ENCODE data around the gene OPCML.

OPCML gene

GRCh38 chr11:132935383-132935782, 596.9 kb downstream of the OPCML start:
- Histone ChIP-seq H2AFZ (ENCODE audit: low read depth) (no peak overlapping the region), H4K20me1 (ENCODE audit: insufficient read depth) (no peaks in the 10 kb centered on the region), H3K27me3 (ENCODE audit: insufficient read depth, low read depth) (no peaks in the 10 kb centered on the region), H3K36me3 (ENCODE audit: insufficient read depth) (no peaks in the 10 kb centered on the region), H3K4me1 (ENCODE audit: low read depth, poor library complexity, severe bottlenecking) (no peaks in the 10 kb centered on the region), H3K79me2 (ENCODE audit: insufficient read depth, low read depth) (no peaks in the 10 kb centered on the region), H3K27ac (no peak overlapping the region), H3K4me3 (IDR thresholded peaks at IDR 0.05; ENCODE audit: insufficient read depth, low read depth, low read length) (no peak overlapping the region), H3K9ac (no peak overlapping the region), H3K4me2 (no peak overlapping the region)
- TF ChIP-seq, protein P1, sequence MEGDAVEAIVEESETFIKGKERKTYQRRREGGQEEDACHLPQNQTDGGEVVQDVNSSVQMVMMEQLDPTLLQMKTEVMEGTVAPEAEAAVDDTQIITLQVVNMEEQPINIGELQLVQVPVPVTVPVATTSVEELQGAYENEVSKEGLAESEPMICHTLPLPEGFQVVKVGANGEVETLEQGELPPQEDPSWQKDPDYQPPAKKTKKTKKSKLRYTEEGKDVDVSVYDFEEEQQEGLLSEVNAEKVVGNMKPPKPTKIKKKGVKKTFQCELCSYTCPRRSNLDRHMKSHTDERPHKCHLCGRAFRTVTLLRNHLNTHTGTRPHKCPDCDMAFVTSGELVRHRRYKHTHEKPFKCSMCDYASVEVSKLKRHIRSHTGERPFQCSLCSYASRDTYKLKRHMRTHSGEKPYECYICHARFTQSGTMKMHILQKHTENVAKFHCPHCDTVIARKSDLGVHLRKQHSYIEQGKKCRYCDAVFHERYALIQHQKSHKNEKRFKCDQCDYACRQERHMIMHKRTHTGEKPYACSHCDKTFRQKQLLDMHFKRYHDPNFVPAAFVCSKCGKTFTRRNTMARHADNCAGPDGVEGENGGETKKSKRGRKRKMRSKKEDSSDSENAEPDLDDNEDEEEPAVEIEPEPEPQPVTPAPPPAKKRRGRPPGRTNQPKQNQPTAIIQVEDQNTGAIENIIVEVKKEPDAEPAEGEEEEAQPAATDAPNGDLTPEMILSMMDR (conservative IDR thresholded peaks at IDR 0.05; ENCODE audit: low read depth, low read length) = no peak

GRCh38 chr11:132933703-132934102, 598.6 kb downstream of the OPCML start:
- Histone ChIP-seq H4K20me1 (ENCODE audit: insufficient read depth) (no peaks in the 10 kb centered on the region), H3K4me2 (no peak overlapping the region), H3K36me3 (ENCODE audit: insufficient read depth) (no peaks in the 10 kb centered on the region), H2AFZ (ENCODE audit: low read depth) (no peak overlapping the region), H3K27me3 (ENCODE audit: insufficient read depth, low read depth) (no peaks in the 10 kb centered on the region), H3K27ac (no peak overlapping the region), H3K9ac (no peak overlapping the region), H3K79me2 (ENCODE audit: insufficient read depth, low read depth) (no peaks in the 10 kb centered on the region), H3K4me3 (IDR thresholded peaks at IDR 0.05; ENCODE audit: insufficient read depth, low read depth, low read length) (no peak overlapping the region), H3K4me1 (ENCODE audit: low read depth, poor library complexity, severe bottlenecking) (no peaks in the 10 kb centered on the region)
- TF ChIP-seq, protein P1 (conservative IDR thresholded peaks at IDR 0.05; ENCODE audit: low read depth, low read length) = no peak

- Histone ChIP-seq H2AFZ (ENCODE audit: low read depth) (no peak overlapping the region), H3K4me2 (no peak overlapping the region), H3K4me3 (IDR thresholded peaks at IDR 0.05; ENCODE audit: insufficient read depth, low read depth, low read length) (no peak overlapping the region), H3K4me1 (ENCODE audit: low read depth, poor library complexity, severe bottlenecking) (no peaks in the 10 kb centered on the region), H3K36me3 (ENCODE audit: insufficient read depth) (no peaks in the 10 kb centered on the region), H3K9ac (no peak overlapping the region), H3K27ac (no peak overlapping the region), H3K27me3 (ENCODE audit: insufficient read depth, low read depth) (no peaks in the 10 kb centered on the region), H4K20me1 (ENCODE audit: insufficient read depth) (no peaks in the 10 kb centered on the region), H3K79me2 (ENCODE audit: insufficient read depth, low read depth) (no peaks in the 10 kb centered on the region)
- TF ChIP-seq, protein P1 (conservative IDR thresholded peaks at IDR 0.05; ENCODE audit: low read depth, low read length) = no peak
Observed at GRCh38 chr11:132925825-132926469, 606.4 kb downstream of the OPCML start.

GRCh38 chr11:132921597-132921996, 610.7 kb downstream of the OPCML start:
- TF ChIP-seq, protein P1 (conservative IDR thresholded peaks at IDR 0.05; ENCODE audit: low read depth, low read length) = no peak
- H3K36me3 ChIP-seq (ENCODE audit: insufficient read depth) = no peaks in the 10 kb centered on the region
- no peak overlapping the region for H2AFZ ChIP-seq (ENCODE audit: low read depth)
- no peaks in the 10 kb centered on the region for H4K20me1 ChIP-seq (ENCODE audit: insufficient read depth)
- no peaks in the 10 kb centered on the region for H3K27me3 ChIP-seq (ENCODE audit: insufficient read depth, low read depth)
- no peaks in the 10 kb centered on the region for H3K4me1 ChIP-seq (ENCODE audit: low read depth, poor library complexity, severe bottlenecking)
- H3K79me2 ChIP-seq (ENCODE audit: insufficient read depth, low read depth) = no peaks in the 10 kb centered on the region
- H3K4me3 ChIP-seq (IDR thresholded peaks at IDR 0.05; ENCODE audit: insufficient read depth, low read depth, low read length) = no peak overlapping the region
- H3K4me2 ChIP-seq = no peak overlapping the region
- H3K27ac ChIP-seq = no peak overlapping the region
- H3K9ac ChIP-seq = no peak overlapping the region

Data from KMS-11 (cell line).